SK-N-SH (cell line): Measurements from ENCODE around the gene CPED1. TPM values are rescaled to one million over a fixed set of nuclear protein-coding genes. Genes with fewer than 3 reads are reported as not detected.

ENCODE experiments used
- CTCF ChIA-PET: fragments of 300-600, 350-600 bp; formaldehyde crosslinking; extraction: SDS; loops from one replicate; lab custom pipeline; 2021; lab: Yijun Ruan, JAX
- POLR2A ChIA-PET: fragments of 350-600 bp; sonication (Branson Sonifier 250); formaldehyde crosslinking; extraction: SDS; loops from one replicate; lab custom pipeline; 2020; ENCODE audit warnings: antibody characterized with exemption, inconsistent platforms; lab: Yijun Ruan, JAX
- DNase-seq: peaks from one replicate; pipeline ENCODE4 v3.0.0; 2012
- H2AFZ ChIP-seq: fragments of 200-600 bp; sonication (generic); 2 replicates; pipeline ENCODE4 v1.8.1; 2016; ENCODE audit warnings: antibody characterized with exemption, mild to moderate bottlenecking, low read depth
- H3F3A ChIP-seq: fragments of 200-600 bp; sonication (generic); replicated peaks from 2 replicates; pipeline ENCODE3; 2016; ENCODE audit warnings: antibody characterized with exemption, mild to moderate bottlenecking; ENCODE audit not compliant: insufficient read depth
- H3K27ac ChIP-seq, 2 experiments: fragments of 200-500 bp in 1 of 2; fragments of 200-600 bp in 1 of 2; sonication (Bioruptor generic) in 1 of 2; sonication (generic), shearing (Covaris generic) in 1 of 2; 2 replicates each; pipeline versions ENCODE4 v1.5.1 to v1.6.1; 2014 to 2016; ENCODE audit warnings: low read depth in 2 of 2, inconsistent platforms in 1 of 2, low read length in 1 of 2, mild to moderate bottlenecking in 1 of 2, mixed read lengths in 1 of 2
- H3K27me3 ChIP-seq: fragments of 200-600 bp; sonication (generic), shearing (Covaris generic); 2 replicates; pipeline ENCODE4 v1.6.1; 2016; ENCODE audit warnings: mixed run types; ENCODE audit not compliant: insufficient read depth
- H3K36me3 ChIP-seq, 2 experiments: fragments of 200-500 bp in 1 of 2; fragments of 200-600 bp in 1 of 2; sonication (Bioruptor generic) in 1 of 2; sonication (generic) in 1 of 2; replicated peaks in 1 of 2; 2 replicates each; pipeline versions ENCODE3 to v1.5.1; 2014 to 2016; ENCODE audit warnings: low read length in 1 of 2, mild to moderate bottlenecking in 1 of 2; ENCODE audit not compliant: insufficient read depth in 2 of 2, control insufficient read depth in 1 of 2
- H3K4me1 ChIP-seq, 2 experiments: fragments of 200-500 bp in 1 of 2; fragments of 200-600 bp in 1 of 2; sonication (Bioruptor generic) in 1 of 2; sonication (generic), shearing (Covaris generic) in 1 of 2; 2 replicates each; pipeline versions ENCODE4 v1.5.1 to v1.6.1; 2014 to 2016; ENCODE audit warnings: low read depth in 1 of 2, low read length in 1 of 2, mixed run types in 1 of 2; ENCODE audit not compliant: insufficient read depth in 2 of 2, control insufficient read depth in 1 of 2
- H3K4me2 ChIP-seq: fragments of 200-600 bp; sonication (generic), shearing (Covaris generic); 2 replicates; pipeline ENCODE4 v1.6.1; 2017; ENCODE audit warnings: mixed run types
- H3K4me3 ChIP-seq, 2 experiments: fragments of 200-500 bp in 1 of 2; fragments of 200-600 bp in 1 of 2; sonication (Bioruptor generic) in 1 of 2; sonication (generic), shearing (Covaris generic) in 1 of 2; 2 replicates each; pipeline versions ENCODE4 v1.5.1 to v1.8.1; 2014 to 2016; ENCODE audit warnings: low read depth in 2 of 2, inconsistent platforms in 1 of 2, low read length in 1 of 2, mild to moderate bottlenecking in 1 of 2, mixed read lengths in 1 of 2, moderate library complexity in 1 of 2
- H3K79me2 ChIP-seq: fragments of 200-600 bp; sonication (generic); 2 replicates; pipeline ENCODE4 v1.8.1; 2017; ENCODE audit warnings: mild to moderate bottlenecking; ENCODE audit not compliant: insufficient read depth
- H3K9ac ChIP-seq: fragments of 200-600 bp; sonication (generic); 2 replicates; pipeline ENCODE4 v1.6.1; 2017; ENCODE audit warnings: mixed run types
- H3K9me2 ChIP-seq: fragments of 200-600 bp; sonication (generic); 2 replicates; pipeline ENCODE4 v1.6.1; 2017; ENCODE audit warnings: mixed run types
- H3K9me3 ChIP-seq: fragments of 200-600 bp; sonication (generic); 2 replicates; pipeline ENCODE4 v1.6.1; 2017; ENCODE audit warnings: mixed run types, mild to moderate bottlenecking, moderate library complexity
- H4K20me1 ChIP-seq: fragments of 200-600 bp; sonication (generic); 2 replicates; pipeline ENCODE4 v1.6.1; 2017; ENCODE audit warnings: mild to moderate bottlenecking, mixed run types; ENCODE audit not compliant: insufficient read depth
- ELF1 ChIP-seq: IDR thresholded peaks from 2 replicates; pipeline ENCODE4 v1.4.0; 2012
- EP300 ChIP-seq, 2 experiments: IDR thresholded peaks; 2 replicates each; pipeline versions ENCODE4 v1.4.0 to v1.6.1; 2012; ENCODE audit warnings: borderline replicate concordance in 1 of 2, low read depth in 1 of 2, low read length in 1 of 2
- EZH2phosphoT487 ChIP-seq: fragments of 200-600 bp; sonication (generic); IDR thresholded peaks from 2 replicates; pipeline ENCODE4 v1.6.1; 2017; ENCODE audit warnings: low read depth, mixed run types, mild to moderate bottlenecking, antibody characterized with exemption, moderate library complexity, borderline replicate concordance
- FOSL2 ChIP-seq: IDR thresholded peaks from 2 replicates; pipeline ENCODE4 v1.4.0; 2012; ENCODE audit warnings: low read depth, mild to moderate bottlenecking, moderate library complexity, borderline replicate concordance
- FOXJ3 ChIP-seq: sonication (generic); formaldehyde crosslinking; IDR thresholded peaks from 2 replicates; pipeline ENCODE4 v1.5.1; 2020; ENCODE audit warnings: mild to moderate bottlenecking, missing genetic modification reagents
- GATA2 ChIP-seq: sonication (generic); formaldehyde crosslinking; IDR thresholded peaks from 2 replicates; pipeline ENCODE4 v1.5.0; 2020; ENCODE audit warnings: mild to moderate bottlenecking, missing genetic modification reagents
- JUND ChIP-seq: IDR thresholded peaks from 2 replicates; pipeline ENCODE4 v1.4.0; 2012
- MEF2A ChIP-seq: IDR thresholded peaks from 2 replicates; pipeline ENCODE4 v1.4.0; 2012; ENCODE audit warnings: low read depth, borderline replicate concordance
- MXI1 ChIP-seq: IDR thresholded peaks from 2 replicates; pipeline ENCODE4 v1.6.1; 2012; ENCODE audit warnings: mild to moderate bottlenecking, low read depth, low read length, improper control_type of control experiment
- NFIC ChIP-seq: IDR thresholded peaks from 2 replicates; pipeline ENCODE4 v1.4.0; 2012; ENCODE audit warnings: borderline replicate concordance
- POLR2AphosphoS5 ChIP-seq: IDR thresholded peaks from 2 replicates; pipeline ENCODE4 v1.6.1; 2012; ENCODE audit warnings: low read depth, low read length
- RAD21 ChIP-seq: IDR thresholded peaks from 2 replicates; pipeline ENCODE4 v1.6.1; 2012; ENCODE audit warnings: mild to moderate bottlenecking, low read length
- RCOR1 ChIP-seq: fragments of 150-350 bp; IDR thresholded peaks from 2 replicates; pipeline ENCODE4 v1.6.1; 2017; ENCODE audit warnings: antibody characterized with exemption, low read length
- SIN3A ChIP-seq: IDR thresholded peaks from 2 replicates; pipeline ENCODE4 v1.6.1; 2012; ENCODE audit warnings: low read depth, mild to moderate bottlenecking, low read length, moderate library complexity, borderline replicate concordance
- SMC3 ChIP-seq: IDR thresholded peaks from 2 replicates; pipeline ENCODE4 v1.6.1; 2012; ENCODE audit warnings: low read depth, low read length, improper control_type of control experiment
- TCF12 ChIP-seq: IDR thresholded peaks from 2 replicates; pipeline ENCODE4 v1.4.0; 2012
- YY1 ChIP-seq: IDR thresholded peaks from 2 replicates; pipeline ENCODE4 v1.4.0; 2012; ENCODE audit warnings: low read depth, mild to moderate bottlenecking
- WGBS: methylation state at CpG from one replicate; pipeline ENCODE4 v1.1.6; 2017; ENCODE audit warnings: low lambda C conversion rate; 5-methylcytosine and 5-hydroxymethylcytosine counted together
- polyA plus RNA-seq, 3 experiments: library from polyadenylated mRNA; depleted of rRNA; stranded (reverse); fragments of >200 nt; gene quantifications; 2 replicates each; pipeline ENCODE4 v1.2.3, GENCODE V29; 2012
- TF ChIP-seq, protein P1 (sequence below): IDR thresholded peaks from 2 replicates; pipeline ENCODE4 v1.6.1; 2012; ENCODE audit warnings: mild to moderate bottlenecking, low read depth, low read length, moderate library complexity
- TF ChIP-seq, protein P2 (sequence below): IDR thresholded peaks from 2 replicates; pipeline ENCODE4 v1.4.0; 2012; ENCODE audit warnings: low read depth, borderline replicate concordance
- TF ChIP-seq, protein P3 (sequence below): IDR thresholded peaks from 2 replicates; pipeline ENCODE4; 2012
- TF ChIP-seq, protein P4 (sequence below): fragments of 200-600 bp; sonication (generic); IDR thresholded peaks from 2 replicates; pipeline ENCODE4 v1.6.1; 2017; ENCODE audit warnings: antibody characterized with exemption, mild to moderate bottlenecking, moderate library complexity
- TF ChIP-seq, protein P5 (sequence below): IDR thresholded peaks from 2 replicates; pipeline ENCODE4 v1.4.0; 2012; ENCODE audit warnings: low read depth
- TF ChIP-seq, protein P6 (sequence below): IDR thresholded peaks from 2 replicates; pipeline ENCODE4 v1.4.0; 2012; ENCODE audit warnings: low read depth, borderline replicate concordance

The CPED1 gene
- 4.4 and 4.8 TPM in 2 replicates for polyA plus RNA-seq (2012; rRNA removed)
- 5.4 and 6.5 TPM in 2 replicates for polyA plus RNA-seq (2012; cell fraction: cytosol; rRNA removed)
- polyA plus RNA-seq (2012; cell fraction: nucleus; rRNA removed): 6.0 and 6.2 TPM in 2 replicates

DNA sequence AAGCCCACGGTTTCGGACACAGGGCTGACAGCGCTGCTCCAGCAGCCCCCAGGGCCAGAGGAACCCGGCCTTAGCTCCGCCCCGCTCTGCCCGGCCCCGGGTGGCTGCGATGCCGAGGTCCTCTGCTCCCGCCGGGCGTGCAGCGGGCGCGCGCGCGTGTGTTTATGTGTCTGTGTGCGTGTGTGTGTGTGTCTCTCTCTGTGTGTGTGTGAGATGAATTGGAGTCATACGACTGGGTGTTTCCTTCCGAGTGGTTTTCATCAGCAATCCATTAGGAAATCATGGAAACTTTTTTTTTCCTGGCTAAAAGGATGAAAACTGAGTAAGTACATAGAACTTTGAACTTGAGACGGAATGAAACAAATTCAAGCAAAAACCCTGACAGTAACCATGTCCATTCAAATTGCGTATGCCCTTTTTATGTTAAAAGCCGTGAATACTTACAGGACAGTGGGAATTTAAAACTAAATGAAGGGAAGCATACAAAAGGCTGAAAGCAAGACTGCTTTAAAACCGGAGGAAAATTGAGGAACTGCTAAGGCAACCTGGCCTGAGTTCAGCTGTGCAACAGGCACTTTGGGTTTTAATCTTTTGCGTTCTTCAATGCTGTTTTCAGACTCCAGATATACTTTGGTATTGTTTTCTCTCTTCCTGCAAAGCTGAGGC, at the start of gene CPED1:
Gene CPED1, plus strand, starts transcription at position 121 of the 666 bp plus-strand sequence. CDS start 911 bp downstream, outside the sequence.
- peak within 1 kb of the TSS; percentile 70 to 73 for H3K27ac ChIP-seq
- under 1% methylated on average over 22 of the region's 27 CpGs for WGBS

More for the DNA sequence above, at the start of gene CPED1:
- ChIA-PET POLR2A (interaction anchor here (1.0 to 3.1 kb wide), 3 partner anchors 38 to 96 kb away, joined by 3 to 11 read pairs (median 7); partner anchors contain the start of gene ING3), CTCF (interaction anchor here (0.6 to 8.9 kb wide), 44 partner anchors 9 to 1028 kb away, joined by 3 to 397 read pairs (median 8); partner anchors contain the start of gene ING3)
- Histone ChIP-seq H3F3A (peaks cover 22% of the 10 kb centered on the region), H3K4me2 (peak within 1 kb of the TSS; percentile 86), H3K27me3 (no peaks in the 10 kb centered on the region), H3K4me3 (peak within 1 kb of the TSS; percentile 49 to 62), H3K9me3 (no peaks in the 10 kb centered on the region), H4K20me1 (no peaks in the 10 kb centered on the region), H3K9me2 (no peaks in the 10 kb centered on the region), H3K79me2 (peaks cover 20% of the 10 kb centered on the region), H2AFZ (peak within 1 kb of the TSS; percentile 86), H3K36me3 (no peaks in the 10 kb centered on the region), H3K4me1 (peaks cover 18 to 38% of the 10 kb centered on the region in 2 experiments; a peak in 3 of 4 replicates), H3K9ac (peak within 1 kb of the TSS; percentile 62)
- TF ChIP-seq FOXJ3 (CRISPR knock-in tag) (peak; percentile 69; the same call in 1 of the 2 replicates), FOSL2 (no peak), MEF2A (no peak), YY1 (no peak), EZH2phosphoT487 (no peak), RAD21 (no peak), EP300 (IDR thresholded peaks at IDR 0.05; ENCODE audit: borderline replicate concordance in 1 of 2, low read depth in 1 of 2, low read length in 1 of 2) (peak in 1 of 2 experiments; percentile 22; a peak in 1 of 4 replicates), JUND (no peak), MXI1 (peak; percentile 91), POLR2AphosphoS5 (no peak; the same call in 1 of the 2 replicates), NFIC (0 out of 2 replicates have a peak, but pooled peaks have one; percentile 5), GATA2 (CRISPR knock-in tag) (no peak), SMC3 (peak; percentile 30; the same call in 1 of the 2 replicates), TCF12 (peak; percentile 23; the same call in 1 of the 2 replicates), RCOR1 (no peak), SIN3A (peak; percentile 85; the same call in 1 of the 2 replicates), ELF1 (no peak)
- TF ChIP-seq, protein P1, sequence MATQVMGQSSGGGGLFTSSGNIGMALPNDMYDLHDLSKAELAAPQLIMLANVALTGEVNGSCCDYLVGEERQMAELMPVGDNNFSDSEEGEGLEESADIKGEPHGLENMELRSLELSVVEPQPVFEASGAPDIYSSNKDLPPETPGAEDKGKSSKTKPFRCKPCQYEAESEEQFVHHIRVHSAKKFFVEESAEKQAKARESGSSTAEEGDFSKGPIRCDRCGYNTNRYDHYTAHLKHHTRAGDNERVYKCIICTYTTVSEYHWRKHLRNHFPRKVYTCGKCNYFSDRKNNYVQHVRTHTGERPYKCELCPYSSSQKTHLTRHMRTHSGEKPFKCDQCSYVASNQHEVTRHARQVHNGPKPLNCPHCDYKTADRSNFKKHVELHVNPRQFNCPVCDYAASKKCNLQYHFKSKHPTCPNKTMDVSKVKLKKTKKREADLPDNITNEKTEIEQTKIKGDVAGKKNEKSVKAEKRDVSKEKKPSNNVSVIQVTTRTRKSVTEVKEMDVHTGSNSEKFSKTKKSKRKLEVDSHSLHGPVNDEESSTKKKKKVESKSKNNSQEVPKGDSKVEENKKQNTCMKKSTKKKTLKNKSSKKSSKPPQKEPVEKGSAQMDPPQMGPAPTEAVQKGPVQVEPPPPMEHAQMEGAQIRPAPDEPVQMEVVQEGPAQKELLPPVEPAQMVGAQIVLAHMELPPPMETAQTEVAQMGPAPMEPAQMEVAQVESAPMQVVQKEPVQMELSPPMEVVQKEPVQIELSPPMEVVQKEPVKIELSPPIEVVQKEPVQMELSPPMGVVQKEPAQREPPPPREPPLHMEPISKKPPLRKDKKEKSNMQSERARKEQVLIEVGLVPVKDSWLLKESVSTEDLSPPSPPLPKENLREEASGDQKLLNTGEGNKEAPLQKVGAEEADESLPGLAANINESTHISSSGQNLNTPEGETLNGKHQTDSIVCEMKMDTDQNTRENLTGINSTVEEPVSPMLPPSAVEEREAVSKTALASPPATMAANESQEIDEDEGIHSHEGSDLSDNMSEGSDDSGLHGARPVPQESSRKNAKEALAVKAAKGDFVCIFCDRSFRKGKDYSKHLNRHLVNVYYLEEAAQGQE: no peak
- TF ChIP-seq, protein P2, sequence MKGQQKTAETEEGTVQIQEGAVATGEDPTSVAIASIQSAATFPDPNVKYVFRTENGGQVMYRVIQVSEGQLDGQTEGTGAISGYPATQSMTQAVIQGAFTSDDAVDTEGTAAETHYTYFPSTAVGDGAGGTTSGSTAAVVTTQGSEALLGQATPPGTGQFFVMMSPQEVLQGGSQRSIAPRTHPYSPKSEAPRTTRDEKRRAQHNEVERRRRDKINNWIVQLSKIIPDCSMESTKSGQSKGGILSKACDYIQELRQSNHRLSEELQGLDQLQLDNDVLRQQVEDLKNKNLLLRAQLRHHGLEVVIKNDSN: no peak
- TF ChIP-seq, protein P3, sequence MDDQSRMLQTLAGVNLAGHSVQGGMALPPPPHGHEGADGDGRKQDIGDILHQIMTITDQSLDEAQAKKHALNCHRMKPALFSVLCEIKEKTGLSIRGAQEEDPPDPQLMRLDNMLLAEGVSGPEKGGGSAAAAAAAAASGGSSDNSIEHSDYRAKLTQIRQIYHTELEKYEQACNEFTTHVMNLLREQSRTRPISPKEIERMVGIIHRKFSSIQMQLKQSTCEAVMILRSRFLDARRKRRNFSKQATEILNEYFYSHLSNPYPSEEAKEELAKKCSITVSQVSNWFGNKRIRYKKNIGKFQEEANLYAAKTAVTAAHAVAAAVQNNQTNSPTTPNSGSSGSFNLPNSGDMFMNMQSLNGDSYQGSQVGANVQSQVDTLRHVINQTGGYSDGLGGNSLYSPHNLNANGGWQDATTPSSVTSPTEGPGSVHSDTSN: peak; percentile 4; the same call in 1 of the 2 replicates
- TF ChIP-seq, protein P4, sequence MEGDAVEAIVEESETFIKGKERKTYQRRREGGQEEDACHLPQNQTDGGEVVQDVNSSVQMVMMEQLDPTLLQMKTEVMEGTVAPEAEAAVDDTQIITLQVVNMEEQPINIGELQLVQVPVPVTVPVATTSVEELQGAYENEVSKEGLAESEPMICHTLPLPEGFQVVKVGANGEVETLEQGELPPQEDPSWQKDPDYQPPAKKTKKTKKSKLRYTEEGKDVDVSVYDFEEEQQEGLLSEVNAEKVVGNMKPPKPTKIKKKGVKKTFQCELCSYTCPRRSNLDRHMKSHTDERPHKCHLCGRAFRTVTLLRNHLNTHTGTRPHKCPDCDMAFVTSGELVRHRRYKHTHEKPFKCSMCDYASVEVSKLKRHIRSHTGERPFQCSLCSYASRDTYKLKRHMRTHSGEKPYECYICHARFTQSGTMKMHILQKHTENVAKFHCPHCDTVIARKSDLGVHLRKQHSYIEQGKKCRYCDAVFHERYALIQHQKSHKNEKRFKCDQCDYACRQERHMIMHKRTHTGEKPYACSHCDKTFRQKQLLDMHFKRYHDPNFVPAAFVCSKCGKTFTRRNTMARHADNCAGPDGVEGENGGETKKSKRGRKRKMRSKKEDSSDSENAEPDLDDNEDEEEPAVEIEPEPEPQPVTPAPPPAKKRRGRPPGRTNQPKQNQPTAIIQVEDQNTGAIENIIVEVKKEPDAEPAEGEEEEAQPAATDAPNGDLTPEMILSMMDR: no peak
- TF ChIP-seq, protein P5, sequence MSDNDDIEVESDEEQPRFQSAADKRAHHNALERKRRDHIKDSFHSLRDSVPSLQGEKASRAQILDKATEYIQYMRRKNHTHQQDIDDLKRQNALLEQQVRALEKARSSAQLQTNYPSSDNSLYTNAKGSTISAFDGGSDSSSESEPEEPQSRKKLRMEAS: peak; percentile 72
- TF ChIP-seq, protein P6, sequence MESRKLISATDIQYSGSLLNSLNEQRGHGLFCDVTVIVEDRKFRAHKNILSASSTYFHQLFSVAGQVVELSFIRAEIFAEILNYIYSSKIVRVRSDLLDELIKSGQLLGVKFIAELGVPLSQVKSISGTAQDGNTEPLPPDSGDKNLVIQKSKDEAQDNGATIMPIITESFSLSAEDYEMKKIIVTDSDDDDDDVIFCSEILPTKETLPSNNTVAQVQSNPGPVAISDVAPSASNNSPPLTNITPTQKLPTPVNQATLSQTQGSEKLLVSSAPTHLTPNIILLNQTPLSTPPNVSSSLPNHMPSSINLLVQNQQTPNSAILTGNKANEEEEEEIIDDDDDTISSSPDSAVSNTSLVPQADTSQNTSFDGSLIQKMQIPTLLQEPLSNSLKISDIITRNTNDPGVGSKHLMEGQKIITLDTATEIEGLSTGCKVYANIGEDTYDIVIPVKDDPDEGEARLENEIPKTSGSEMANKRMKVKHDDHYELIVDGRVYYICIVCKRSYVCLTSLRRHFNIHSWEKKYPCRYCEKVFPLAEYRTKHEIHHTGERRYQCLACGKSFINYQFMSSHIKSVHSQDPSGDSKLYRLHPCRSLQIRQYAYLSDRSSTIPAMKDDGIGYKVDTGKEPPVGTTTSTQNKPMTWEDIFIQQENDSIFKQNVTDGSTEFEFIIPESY: no peak
- peak; percentile 88 for DNase-seq
